IPS-11a (cell line): ENCODE data around the gene NFE2L3.

Experiments used
- H3K4me3 ChIP-seq: one replicate; pipeline ENCODE4 v1.5.1; 2013; ENCODE audit warnings: low read depth, low read length, control low read depth

The NFE2L3 gene

GRCh38 chr7:26198781-26199169 lies 46.8 kb downstream of the NFE2L3 start:
- peak overlapping the region; percentile 100 for H3K4me3 ChIP-seq

- peak overlapping the region; percentile 100 for H3K4me3 ChIP-seq
These were observed 47.5 kb downstream of the NFE2L3 start for GRCh38 chr7:26199301-26200037.

- H3K4me3 ChIP-seq, result peak overlapping the region; percentile 100
These were observed 48.0 kb downstream of the NFE2L3 start for GRCh38 chr7:26200038-26200443.

- H3K4me3 ChIP-seq, result peak within 1 kb of the TSS; percentile 100
These were observed 48.6 kb downstream of the NFE2L3 start, which contains the start of gene HNRNPA2B1 for GRCh38 chr7:26200444-26201246. Gene HNRNPA2B1 (minus strand): TSS chr7:26200746. CDS start chr7:26200577, 169 bp downstream.

- H3K4me3 ChIP-seq, result peak within 1 kb of the TSS; percentile 100
These were observed 49.4 kb downstream of the NFE2L3 start, which contains the start of gene CBX3 for GRCh38 chr7:26201247-26202018. Gene CBX3 (plus strand): TSS chr7:26201745. CDS start chr7:26202999, 1,254 bp downstream.

GRCh38 chr7:26202019-26202990 lies 50.3 kb downstream of the NFE2L3 start:
- peak overlapping the region; percentile 94 for H3K4me3 ChIP-seq

GRCh38 chr7:26203016-26203415 lies 51.0 kb downstream of the NFE2L3 start:
- peak overlapping the region; percentile 94 for H3K4me3 ChIP-seq

GRCh38 chr7:26208040-26208439 lies 56.0 kb downstream of the NFE2L3 start:
- no peak overlapping the region for H3K4me3 ChIP-seq

- H3K4me3 ChIP-seq, result no peak overlapping the region
These were observed 61.1 kb downstream of the NFE2L3 start for GRCh38 chr7:26212921-26213718.

GRCh38 chr7:26213807-26214515 lies 62.0 kb downstream of the NFE2L3 start:
- H3K4me3 ChIP-seq, result no peak overlapping the region

GRCh38 chr7:26216049-26216448 lies 64.1 kb downstream of the NFE2L3 start:
- no peak overlapping the region for H3K4me3 ChIP-seq

- no peak overlapping the region for H3K4me3 ChIP-seq
These were observed 72.4 kb downstream of the NFE2L3 start for GRCh38 chr7:26224359-26224758.

- no peak overlapping the region for H3K4me3 ChIP-seq
These were observed 76.0 kb downstream of the NFE2L3 start for GRCh38 chr7:26227987-26228386.

- no peak overlapping the region for H3K4me3 ChIP-seq
These were observed 82.0 kb downstream of the NFE2L3 start for GRCh38 chr7:26233902-26234511.
